K562 (cell line): Measurements from ENCODE around the gene ADAMTS2. TPM values are rescaled to one million over a fixed set of nuclear protein-coding genes. Genes with fewer than 3 reads are reported as not detected.

Experiments
- ATAC-seq: fragments of 200-7000 bp; cut with Tn5 transposase; 3 replicates; pipeline ENCODE4 v1.9.1; 2020; ENCODE audit warnings: moderate library complexity
- BruUV-seq: library from RNA; stranded (reverse); fragments of 400-500 nt; replicated peaks from 2 replicates; lab custom pipeline; 2021; lab: Mats Ljungman, UMichigan
- CTCF ChIA-PET: fragments of 300-600 bp; formaldehyde crosslinking; extraction: SDS; loops from one replicate; lab custom pipeline; 2021; ENCODE audit warnings: low intra/inter-chr PET ratio; lab: Yijun Ruan, JAX
- POLR2A ChIA-PET: fragments of 300-600, 350-650 bp; sonication (Branson Sonifier 250); formaldehyde crosslinking; extraction: SDS; loops from one replicate; lab custom pipeline; 2021; ENCODE audit warnings: antibody characterized with exemption, inconsistent platforms; lab: Yijun Ruan, JAX
- DNase-seq, 4 experiments: peaks; one replicate each; pipeline versions ENCODE4 v3.0.0 to v3.0.0-alpha.2; 2011 to 2018; ENCODE audit warnings: low spot score in 3 of 4, mixed read lengths in 3 of 4; ENCODE audit errors: extremely low read depth in 1 of 4
- FAIRE-seq: peaks from 2 replicates; lab custom pipeline; 2011; peaks lifted over from hg19 to GRCh38; lab: Jason Lieb, UNC
- H2AFZ ChIP-seq: 2 replicates; pipeline ENCODE4 v1.6.0; 2011; ENCODE audit warnings: low read depth, low read length, control low read depth, inconsistent platforms
- H3K27ac ChIP-seq: fragments of 200-600 bp; 3 replicates; pipeline ENCODE4 v1.8.0; 2011; ENCODE audit warnings: low read depth, mild to moderate bottlenecking, control low read depth, inconsistent platforms, low read length, moderate library complexity, mixed read lengths; ENCODE audit errors: extremely low read depth
- H3K27me3 ChIP-seq, 2 experiments: fragments of 300-600 bp in 1 of 2; 2 replicates in 1 of 2; 3 replicates in 1 of 2; pipeline versions ENCODE4 v1.6.0 to v1.8.0; 2011; ENCODE audit warnings: inconsistent platforms in 2 of 2, low read length in 2 of 2, mild to moderate bottlenecking in 1 of 2, mixed read lengths in 1 of 2, moderate library complexity in 1 of 2; ENCODE audit not compliant: control insufficient read depth in 2 of 2, insufficient read depth in 2 of 2
- H3K36me3 ChIP-seq: fragments of 300-600 bp; 3 replicates; pipeline ENCODE4 v1.8.0; 2011; ENCODE audit warnings: mild to moderate bottlenecking, low read length, inconsistent platforms; ENCODE audit not compliant: control insufficient read depth, insufficient read depth
- H3K4me1 ChIP-seq, 2 experiments: fragments of 200-600 bp in 1 of 2; replicated peaks in 1 of 2; 2 replicates in 1 of 2; 3 replicates in 1 of 2; pipeline versions ENCODE4 v1.5.1 to v1.8.0; 2011; ENCODE audit warnings: inconsistent platforms in 2 of 2, low read length in 2 of 2, mild to moderate bottlenecking in 1 of 2, mixed read lengths in 1 of 2, moderate library complexity in 1 of 2; ENCODE audit not compliant: control insufficient read depth in 2 of 2, insufficient read depth in 2 of 2
- H3K4me2 ChIP-seq: 2 replicates; pipeline ENCODE4 v1.6.1; 2011; ENCODE audit warnings: low read length, control low read depth, inconsistent platforms, mixed read lengths; ENCODE audit not compliant: insufficient read depth
- H3K4me3 ChIP-seq: fragments of 200-600 bp; sonication (generic), shearing (Covaris generic); 2 replicates; pipeline ENCODE4 v1.5.1; 2016; ENCODE audit warnings: control low read depth, inconsistent platforms
- H3K79me2 ChIP-seq: fragments of 200-600 bp; 3 replicates; pipeline ENCODE4 v1.8.0; 2011; ENCODE audit warnings: low read length, inconsistent platforms; ENCODE audit not compliant: control insufficient read depth, insufficient read depth
- H3K9ac ChIP-seq, 2 experiments: 2 replicates each; pipeline versions ENCODE4 v1.6.0 to v1.6.1; 2011; ENCODE audit warnings: low read depth in 2 of 2, low read length in 2 of 2, control low read depth in 1 of 2, inconsistent platforms in 1 of 2, mild to moderate bottlenecking in 1 of 2, mixed read lengths in 1 of 2; ENCODE audit not compliant: insufficient read depth in 1 of 2
- H3K9me1 ChIP-seq: one replicate; pipeline ENCODE4 v1.6.0; 2011; ENCODE audit warnings: inconsistent platforms, mild to moderate bottlenecking, low read length, moderate library complexity; ENCODE audit not compliant: control insufficient read depth, insufficient read depth
- H3K9me3 ChIP-seq: replicated peaks from 2 replicates; pipeline ENCODE4 v1.5.1; 2011; ENCODE audit warnings: low read depth, low read length, inconsistent platforms; ENCODE audit not compliant: control insufficient read depth, insufficient read depth
- H4K20me1 ChIP-seq: replicated peaks from 2 replicates; pipeline ENCODE4 v1.6.1; 2011; ENCODE audit warnings: low read length, inconsistent platforms, mixed read lengths; ENCODE audit not compliant: control insufficient read depth, insufficient read depth
- CBX8 ChIP-seq: fragments of 200-600 bp; sonication (generic); IDR thresholded peaks from 2 replicates; pipeline ENCODE4 v1.6.1; 2012; ENCODE audit warnings: borderline replicate concordance, mixed run types, low read depth, mild to moderate bottlenecking, moderate library complexity, mixed read lengths, low read length, control low read depth, inconsistent platforms; ENCODE audit not compliant: poor library complexity, severe bottlenecking; ENCODE audit errors: extremely low read depth
- CHD4 ChIP-seq: fragments of 200-600 bp; sonication (generic); IDR thresholded peaks from 3 replicates; pipeline ENCODE4 v1.6.1; 2012; ENCODE audit warnings: low read depth, mild to moderate bottlenecking, mixed read lengths, low read length, inconsistent platforms; ENCODE audit not compliant: insufficient read depth, insufficient replicate concordance, poor library complexity, severe bottlenecking
- DPF2 ChIP-seq: fragments of 450-650 bp; IDR thresholded peaks from 2 replicates; pipeline ENCODE4 v1.6.1; 2016
- E2F1 ChIP-seq: sonication (generic); formaldehyde crosslinking; IDR thresholded peaks from 2 replicates; pipeline ENCODE4 v1.8.1; 2023; ENCODE audit warnings: mild to moderate bottlenecking, missing genetic modification reagents, moderate library complexity
- ELK3 ChIP-seq: fragments of 450-650 bp; formaldehyde crosslinking; IDR thresholded peaks from 2 replicates; pipeline ENCODE4 v1.4.0; 2020; ENCODE audit warnings: mild to moderate bottlenecking
- NFIC ChIP-seq: fragments of 450-650 bp; IDR thresholded peaks from 2 replicates; pipeline ENCODE4 v1.6.1; 2017; ENCODE audit warnings: mild to moderate bottlenecking, inconsistent platforms
- NR0B1 ChIP-seq: fragments of 450-650 bp; IDR thresholded peaks from one replicate; pipeline ENCODE4 v1.6.1; 2018; ENCODE audit warnings: mild to moderate bottlenecking, moderate library complexity; ENCODE audit not compliant: partially characterized antibody
- NRF1 ChIP-seq, 2 experiments: fragments of 450-650 bp; IDR thresholded peaks in 1 of 2; conservative IDR thresholded peaks in 1 of 2; 2 replicates each; pipeline ENCODE4 v1.6.1; 2014; ENCODE audit warnings: mild to moderate bottlenecking in 2 of 2
- PREB ChIP-seq: sonication (generic); formaldehyde crosslinking; IDR thresholded peaks from 2 replicates; pipeline ENCODE4 v1.8.1; 2023; ENCODE audit warnings: mild to moderate bottlenecking, missing genetic modification reagents
- SREBF2 ChIP-seq: sonication (generic); formaldehyde crosslinking; IDR thresholded peaks from 2 replicates; pipeline ENCODE4 v1.4.0; 2020; ENCODE audit warnings: mild to moderate bottlenecking, missing genetic modification reagents
- TBL1XR1 ChIP-seq, 2 experiments: IDR thresholded peaks; 2 replicates each; pipeline ENCODE4 v1.6.1; 2012; ENCODE audit warnings: improper control_type of control experiment in 2 of 2, low read length in 2 of 2, mild to moderate bottlenecking in 1 of 2
- ZBTB17 ChIP-seq: fragments of 450-650 bp; formaldehyde crosslinking; IDR thresholded peaks from 2 replicates; pipeline ENCODE4 v1.4.0; 2020; ENCODE audit warnings: mild to moderate bottlenecking
- ZNF695 ChIP-seq: fragments of 450-650 bp; formaldehyde crosslinking; IDR thresholded peaks from 2 replicates; pipeline ENCODE4 v1.4.0; 2020; ENCODE audit warnings: mild to moderate bottlenecking, moderate library complexity
- ZNF766 ChIP-seq: fragments of 200-800 bp; sonication (Bioruptor generic); conservative IDR thresholded peaks from 2 replicates; pipeline ENCODE4 v1.6.1; 2016; ENCODE audit warnings: missing genetic modification characterization, missing compliant biosample characterization
- WGBS: fragments of 100-300 bp; shearing (Covaris generic); methylation state at CpG from one replicate; pipeline ENCODE4 v1.1.6; 2016; ENCODE audit warnings: low coverage, mixed read lengths; ENCODE audit not compliant: insufficient coverage; ENCODE audit errors: missing lambda C conversion rate; 5-methylcytosine and 5-hydroxymethylcytosine counted together
- in situ Hi-C: fragments of 300-500 bp; cut with MboI; formaldehyde crosslinking; loops from 4 replicates; pipeline ENCODE4 v1.15.0; 2018; ENCODE audit warnings: inconsistent platforms, mixed read lengths
- intact Hi-C: fragments of 100-400 bp; cut with micrococcal nuclease; formaldehyde crosslinking; loops from 2 replicates; pipeline ENCODE4 v1.14.2; 2022
- polyA plus RNA-seq, 8 experiments: library from polyadenylated mRNA; depleted of rRNA in 4 of 8; stranded (reverse) in 5 of 8; unstranded in 3 of 8; fragments of >200 nt; fragmentation: Nextera tagmentation in 2 of 8; fragmentation: Illumina TruSeq in 1 of 8; extraction: Ambion mirVana in 2 of 8; extraction: Trizol in 1 of 8; gene quantifications; 2 replicates each; pipeline versions ENCODE4 v1.2.1 to v1.2.3, GENCODE V29; 2011 to 2014; ENCODE audit warnings: inconsistent platforms in 1 of 8, missing spikeins in 1 of 8
- total RNA-seq, 7 experiments: library from RNA; depleted of rRNA in 6 of 7; stranded (reverse); fragments of >200 nt in 6 of 7; fragmentation: Illumina TruSeq in 2 of 7; extraction: Trizol in 2 of 7; gene quantifications; 2 replicates each; pipeline versions ENCODE4 v1.2.1 to v1.2.3, GENCODE V29; 2011 to 2021; ENCODE audit warnings: low replicate concordance in 1 of 7

ADAMTS2 gene
- total and polyA plus RNA-seq, 9 of the 15 experiments (the other 6 are each of a cell fraction or from before 2014, with no cell fraction given) = not detected

GRCh38 chr5:179137016-179137642 is 208.1 kb downstream of the ADAMTS2 start (continued):
- TF ChIP-seq E2F1 (CRISPR knock-in tag) (no peak), ZBTB17 (CRISPR knock-in tag) (no peak)
- TF ChIP-seq, all 486 proteins: peak for 0

- POLR2A ChIA-PET = interaction anchor here (0.6 kb wide), 1 partner anchor 435 kb away, joined by 3 read pairs; no protein-coding TSS in a partner anchor
- TF ChIP-seq ZNF766 (CRISPR knock-in tag) = no peak
- TF ChIP-seq TBL1XR1 (IDR thresholded peaks at IDR 0.05; ENCODE audit: low read length in 2 of 2) = no peak
- TF ChIP-seq NR0B1 = no peak
- no peak for TF ChIP-seq ZNF695 (CRISPR knock-in tag)
- TF ChIP-seq CHD4 = no peak
- no peak for TF ChIP-seq NRF1 (conservative IDR thresholded peaks at IDR 0.05 in 1 of 2, IDR thresholded peaks at IDR 0.05 in 1 of 2)
- no peak for TF ChIP-seq DPF2
- no peak for TF ChIP-seq CBX8
- TF ChIP-seq PREB = no peak
- no peak for TF ChIP-seq NFIC
- TF ChIP-seq ELK3 = no peak
- no peak for TF ChIP-seq SREBF2 (CRISPR knock-in tag)
Measured at GRCh38 chr5:179135441-179136215, 209.6 kb downstream of the ADAMTS2 start.

More at GRCh38 chr5:179135441-179136215, 209.6 kb downstream of the ADAMTS2 start:
- FAIRE-seq (no peak), ATAC-seq (no peak), DNase-seq (no peak)
- Histone ChIP-seq H4K20me1 (no peaks in the 10 kb centered on the region), H3K36me3 (no peaks in the 10 kb centered on the region), H3K9me1 (no peaks in the 10 kb centered on the region), H3K4me1 (no peaks in the 10 kb centered on the region; a peak in 2 of 5 replicates), H3K79me2 (no peaks in the 10 kb centered on the region), H3K4me3 (no peak overlapping the region), H3K9me3 (no peaks in the 10 kb centered on the region), H3K4me2 (no peak overlapping the region), H2AFZ (no peak overlapping the region), H3K27ac (no peak overlapping the region), H3K9ac (no peak overlapping the region), H3K27me3 (peaks cover 3 to 54% of the 10 kb centered on the region in 2 experiments; a peak in 3 of 5 replicates)
- in situ Hi-C loops (no loop called here), intact Hi-C loops (no loop called here)
- BruUV-seq = no TSS peak
- WGBS = 3% methylated on average over 14 of the region's 20 CpGs
- CTCF ChIA-PET = no interaction called here
